Activated T-cell treated with anti-CD3 and anti-CD28 coated beads for 24 hours (primary cell): ENCODE data around the gene NFIA.
A peak's percentile ranks its signal among the peaks of the same experiment; 100 is the strongest.
"Not testable (repeated sequence)": the region's sequence is repeated elsewhere in the genome, so short reads cannot be mapped to it uniquely, and the experiment has no call there.

Experiments used
- DNase-seq: peaks from one replicate; pipeline ENCODE4 v3.0.0-alpha.2; 2020; ENCODE audit warnings: low read depth

NFIA gene

DNA sequence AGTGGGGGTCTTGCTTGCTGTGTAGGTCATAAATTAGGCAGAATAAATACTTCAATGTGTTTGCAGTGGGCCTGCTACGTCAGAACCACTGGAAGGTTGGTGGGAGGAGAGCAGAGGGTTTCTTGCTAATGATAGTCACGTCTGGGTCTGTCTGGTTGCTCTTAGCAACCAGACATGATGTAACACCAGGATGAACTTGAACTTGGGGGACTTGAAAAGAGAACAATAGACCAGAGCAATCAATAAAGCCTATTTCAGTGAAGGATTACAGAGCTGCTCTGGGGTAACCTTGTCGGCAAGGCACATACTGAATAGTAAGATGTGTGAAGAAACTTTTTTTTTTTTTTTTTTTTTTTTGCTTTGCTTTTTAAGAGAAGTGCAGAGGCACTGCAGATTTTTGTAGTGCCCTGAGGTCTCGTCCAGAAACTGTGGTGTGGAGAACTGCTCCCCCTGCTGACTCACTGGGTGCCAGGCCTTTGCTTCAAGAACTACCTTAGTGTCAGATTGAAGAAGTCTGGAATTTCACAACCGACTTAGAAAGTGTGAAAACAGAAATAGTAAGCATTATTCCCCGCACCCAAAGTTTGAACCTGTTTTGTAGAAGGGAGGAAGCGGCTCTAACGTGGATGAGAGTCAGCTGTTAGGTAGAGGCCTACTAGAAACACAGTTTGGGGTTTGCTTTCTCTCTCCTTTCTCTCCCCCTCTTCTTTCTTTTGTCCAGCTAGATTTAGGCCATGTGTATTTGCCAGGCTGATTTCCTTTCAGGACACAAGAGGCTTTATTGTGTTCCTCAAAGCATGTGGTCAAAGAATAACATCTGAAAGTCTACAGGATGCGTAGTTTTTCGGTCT, 371.0 kb downstream of the NFIA start:
- DNase-seq, result peak; percentile 54

DNA sequence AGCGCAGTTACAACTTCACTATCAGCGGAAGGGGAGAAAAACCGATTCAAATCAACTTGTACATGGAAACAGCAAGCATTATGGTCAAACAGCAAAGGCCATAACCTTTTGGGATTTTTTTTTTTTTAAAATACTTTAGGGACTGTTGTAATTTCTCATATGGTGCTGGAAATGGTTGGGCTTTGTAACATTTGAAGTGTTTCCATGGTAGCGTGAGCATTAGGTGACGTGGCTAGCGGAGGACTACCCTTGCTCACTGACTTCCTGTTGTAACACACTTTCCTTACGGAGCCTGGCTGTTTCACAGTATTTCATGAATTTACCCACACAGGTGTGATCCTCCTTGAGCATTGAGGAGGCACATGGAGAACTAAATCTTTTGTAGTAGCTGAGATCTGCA, 373.0 kb downstream of the NFIA start:
- DNase-seq, result no peak

DNA sequence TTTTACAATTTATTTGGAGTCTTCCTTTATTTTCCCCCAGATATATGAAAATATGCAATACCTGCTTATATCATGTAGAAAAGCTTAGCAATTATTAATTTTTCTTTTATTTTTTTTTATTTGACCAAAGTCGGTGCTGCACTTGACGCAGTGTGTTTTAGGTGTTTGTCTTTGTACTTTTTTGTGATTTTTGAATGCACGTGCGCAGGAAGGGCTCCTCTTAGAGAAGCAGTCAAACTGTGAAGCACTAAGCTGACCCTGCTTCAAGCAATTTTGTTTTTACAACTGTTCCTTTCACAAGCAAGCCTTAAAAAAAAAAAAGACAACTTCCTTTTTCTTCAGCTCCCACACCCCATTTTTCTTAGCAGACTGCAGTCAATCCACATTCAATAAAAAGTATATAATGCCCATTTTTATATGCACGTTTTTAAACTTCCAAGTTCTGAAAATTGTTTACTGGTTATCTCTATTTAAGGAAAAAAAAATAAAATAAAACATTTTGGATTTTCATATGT, 375.2 kb downstream of the NFIA start:
- no peak for DNase-seq

DNA sequence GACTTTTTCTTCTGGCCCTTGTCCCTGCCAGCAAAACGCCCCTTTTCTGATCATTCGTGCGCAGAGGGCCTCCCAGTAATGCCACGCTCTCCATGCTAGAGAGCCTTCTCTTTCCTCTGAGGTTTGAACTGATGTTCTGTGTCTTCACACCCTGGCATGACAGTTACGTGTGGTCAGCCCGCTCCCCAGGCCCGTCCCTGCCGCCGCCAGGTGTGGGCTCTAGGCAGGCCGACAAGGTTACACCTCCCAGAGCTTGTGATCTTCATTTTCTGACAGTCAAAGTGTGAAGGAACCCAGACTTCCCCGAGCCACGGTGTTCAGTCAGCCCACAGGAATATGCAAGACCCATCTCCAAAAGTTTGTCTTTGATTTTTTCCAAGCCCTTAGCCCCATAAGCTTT, 377.0 kb downstream of the NFIA start:
- no peak for DNase-seq

DNA sequence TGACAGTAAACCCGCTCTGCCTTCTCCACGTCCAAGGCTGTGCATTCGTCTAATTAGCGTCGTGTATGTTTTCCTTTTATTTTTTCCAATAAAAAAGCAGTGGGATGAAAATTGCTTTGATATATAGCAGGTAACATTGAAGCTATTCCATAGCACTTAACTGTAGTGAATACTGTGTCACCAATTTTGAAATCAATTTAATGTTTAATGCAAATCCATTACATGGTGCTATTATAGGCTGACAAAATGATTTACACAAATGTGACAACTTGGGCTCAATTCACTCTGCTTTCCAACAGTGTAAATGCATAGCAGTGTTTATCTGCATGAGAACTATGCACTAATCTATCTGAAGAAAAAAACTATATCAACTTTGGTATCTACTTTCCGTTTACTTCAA, 377.8 kb downstream of the NFIA start:
- no peak for DNase-seq

DNA sequence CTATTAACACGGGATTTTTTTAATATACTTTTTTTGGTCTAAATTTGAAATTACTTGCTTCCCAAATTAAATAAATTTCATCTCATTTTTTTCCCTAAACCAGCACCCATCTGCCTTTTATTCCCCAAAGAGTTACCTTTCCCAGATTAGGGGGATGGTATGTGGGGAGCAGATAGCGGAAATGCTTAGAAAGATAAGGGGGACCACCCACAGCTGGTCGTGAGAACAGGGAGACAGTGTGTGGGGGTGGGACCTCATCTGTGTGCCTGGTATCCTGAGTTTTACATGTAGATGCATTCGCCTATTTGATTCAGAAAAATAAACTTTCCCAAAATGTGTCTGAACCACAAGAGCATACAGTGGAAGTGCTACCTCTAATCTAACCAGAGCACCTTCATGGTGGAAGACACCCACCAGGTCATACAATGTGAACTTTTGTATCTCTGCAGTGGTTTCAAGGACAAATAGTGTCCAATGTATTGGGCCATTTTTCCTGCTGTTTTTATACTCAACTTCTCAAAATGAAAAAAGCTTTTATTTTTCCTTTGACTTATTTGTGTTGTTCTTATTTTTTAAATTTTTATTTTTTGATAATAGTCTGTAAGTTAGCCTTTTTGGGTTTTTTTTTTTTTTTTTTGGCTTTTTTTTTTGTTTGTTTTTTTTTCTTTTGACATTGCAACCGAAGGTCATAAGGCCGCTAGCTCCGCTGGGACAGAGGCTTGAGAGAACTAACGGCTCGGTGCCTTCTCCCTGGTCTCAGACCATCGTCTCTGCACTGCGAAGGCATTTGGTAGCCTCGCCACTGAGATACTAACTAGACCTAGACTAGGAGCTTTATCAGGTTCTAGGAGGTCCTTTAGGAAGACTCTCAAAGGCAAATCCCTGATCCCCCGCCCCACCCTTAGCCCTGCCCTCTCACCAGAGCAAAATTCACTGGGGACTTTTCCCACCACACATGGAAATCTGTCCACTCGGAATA, 379.3 kb downstream of the NFIA start:
- no peak for DNase-seq

DNA sequence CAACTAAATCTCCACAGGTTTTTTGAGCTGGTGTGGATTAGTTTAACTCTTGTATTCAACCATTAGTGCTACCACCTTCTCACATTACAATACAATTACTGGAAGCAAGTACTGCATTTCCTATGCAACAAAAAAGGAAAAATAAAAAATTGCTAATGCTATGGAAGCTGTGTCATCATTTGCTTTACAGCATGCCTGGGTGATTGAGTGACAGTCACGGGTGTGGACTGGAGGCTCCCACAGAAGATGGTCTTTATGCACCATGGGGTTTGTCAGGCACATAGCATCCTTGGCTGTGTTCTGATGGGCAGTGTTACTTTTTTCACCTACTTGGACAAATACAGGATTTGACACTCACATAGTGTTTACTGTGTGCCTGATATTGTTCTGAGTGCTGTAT, 380.3 kb downstream of the NFIA start:
- DNase-seq, result no peak

DNA sequence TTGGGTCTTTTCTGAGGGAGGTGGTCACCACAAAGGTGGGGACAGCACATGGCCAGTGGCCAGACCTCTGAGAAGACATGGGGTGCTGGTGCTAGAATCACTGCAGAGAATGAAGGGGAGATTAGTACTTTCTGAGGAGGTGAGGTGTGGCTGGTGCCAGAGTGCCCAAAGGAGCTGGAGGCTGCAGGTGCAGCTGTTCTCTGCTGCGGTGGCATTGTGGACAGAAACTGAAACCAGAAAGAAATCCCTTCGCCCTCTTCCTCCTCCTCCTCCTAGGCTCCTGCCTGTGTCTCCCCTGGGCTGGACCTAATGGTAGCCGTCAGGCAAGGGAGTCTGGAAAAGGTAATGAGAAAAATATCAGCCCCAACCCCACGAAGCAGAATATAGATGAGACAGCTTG, 380.9 kb downstream of the NFIA start:
- no peak for DNase-seq

DNA sequence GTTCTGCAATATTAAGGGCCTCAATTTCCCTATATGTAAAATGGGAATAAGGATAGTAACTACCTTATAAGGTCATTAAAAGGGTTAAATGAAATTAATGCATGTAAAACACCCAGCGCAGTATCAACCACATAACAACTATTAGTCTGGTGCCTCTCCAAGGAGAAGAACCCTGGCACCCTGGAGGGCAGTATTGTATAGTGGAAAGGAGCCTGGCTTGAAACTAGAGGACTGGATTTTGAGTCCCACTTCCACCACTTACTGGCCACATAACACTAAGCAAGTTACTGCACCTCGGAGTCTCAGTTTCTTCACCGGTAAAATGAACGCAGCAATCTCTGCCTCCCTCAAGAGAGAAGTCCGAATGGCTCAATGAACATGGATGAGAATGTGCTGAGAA, 385.5 kb downstream of the NFIA start:
- DNase-seq, result not testable (repeated sequence)

DNA sequence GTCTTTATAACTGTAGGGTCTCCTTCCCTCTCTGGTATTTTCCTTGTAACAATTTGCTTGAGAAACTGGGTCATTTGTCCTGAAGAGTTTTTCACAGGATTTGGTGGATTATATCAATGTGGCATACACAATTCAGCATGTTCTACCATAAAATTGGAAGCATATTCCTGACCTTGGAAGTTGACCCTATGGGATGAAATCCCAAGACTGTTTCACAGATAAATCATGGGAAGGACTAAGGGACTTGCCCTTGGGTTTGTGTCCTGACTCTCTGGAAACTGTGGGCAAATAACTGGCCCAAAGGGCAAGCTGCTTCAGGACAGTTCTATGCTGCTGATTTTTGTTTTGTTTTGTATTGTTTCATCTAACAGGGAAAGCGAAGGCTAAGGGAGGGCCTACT, 387.0 kb downstream of the NFIA start:
- DNase-seq, result no peak

DNA sequence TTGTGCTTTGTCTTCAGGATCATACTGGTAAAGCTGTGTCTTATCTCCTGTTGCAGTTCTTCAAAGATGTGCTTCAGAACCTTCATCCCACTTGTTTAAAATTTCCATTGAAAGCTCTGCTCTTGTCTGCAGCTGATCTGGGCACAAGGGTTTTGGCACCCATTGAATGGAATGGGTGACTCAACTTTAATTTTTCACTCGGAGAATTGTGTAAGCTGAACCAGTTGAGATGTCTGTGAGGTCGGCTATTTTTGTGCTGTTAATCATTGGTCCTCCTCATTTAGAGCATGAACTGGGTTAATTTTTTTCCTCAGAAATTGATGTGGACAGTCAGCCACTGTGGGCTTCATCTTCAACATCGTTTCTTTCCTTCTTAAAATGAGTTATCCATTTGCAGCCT, 390.5 kb downstream of the NFIA start:
- no peak for DNase-seq

DNA sequence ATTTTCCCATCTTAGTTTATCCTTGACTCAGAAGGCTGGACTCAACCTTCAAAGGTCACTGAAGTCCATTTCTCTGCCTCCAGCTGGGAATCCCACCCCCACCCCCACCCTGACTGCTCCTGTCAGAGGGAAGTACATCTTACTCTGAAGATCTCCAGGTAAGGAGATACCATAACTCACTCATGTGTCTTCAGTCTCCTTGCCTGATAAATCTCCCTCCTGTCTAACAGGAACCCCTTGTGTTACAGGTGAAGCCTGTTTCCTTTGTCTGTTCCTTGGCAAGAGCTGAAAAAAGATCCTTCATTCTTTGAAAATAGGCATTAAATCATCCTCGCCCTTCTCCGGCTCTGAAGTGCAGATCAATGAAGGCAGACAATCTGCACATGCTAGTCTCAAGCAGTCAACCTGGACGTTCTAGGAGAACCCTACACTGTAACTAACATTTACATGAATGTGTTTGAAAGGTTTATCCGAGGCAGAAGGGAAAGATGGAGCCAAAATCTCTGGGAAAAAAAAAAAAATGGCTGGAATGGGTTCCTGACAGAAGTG, 392.0 kb downstream of the NFIA start:
- DNase-seq, result no peak

DNA sequence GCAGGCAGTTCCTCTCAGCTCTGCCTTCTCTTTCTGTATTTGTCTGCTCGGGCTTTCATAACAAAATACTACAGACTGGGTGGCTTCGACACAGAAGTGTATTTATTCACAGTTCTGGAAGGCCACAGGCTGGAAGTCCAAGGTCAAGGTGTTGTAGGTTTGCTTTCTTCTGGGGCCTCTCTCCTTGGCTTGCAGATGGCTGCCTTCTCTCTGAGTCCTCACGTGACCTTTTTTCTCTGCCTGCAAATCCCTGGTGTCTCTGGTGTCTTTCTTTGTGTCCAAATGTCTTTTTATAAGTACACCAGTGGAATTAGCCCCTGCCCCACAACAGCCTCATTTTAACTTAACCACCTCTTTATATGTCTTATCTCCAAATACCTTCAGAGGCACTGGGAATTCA, 392.6 kb downstream of the NFIA start:
- no peak for DNase-seq

DNA sequence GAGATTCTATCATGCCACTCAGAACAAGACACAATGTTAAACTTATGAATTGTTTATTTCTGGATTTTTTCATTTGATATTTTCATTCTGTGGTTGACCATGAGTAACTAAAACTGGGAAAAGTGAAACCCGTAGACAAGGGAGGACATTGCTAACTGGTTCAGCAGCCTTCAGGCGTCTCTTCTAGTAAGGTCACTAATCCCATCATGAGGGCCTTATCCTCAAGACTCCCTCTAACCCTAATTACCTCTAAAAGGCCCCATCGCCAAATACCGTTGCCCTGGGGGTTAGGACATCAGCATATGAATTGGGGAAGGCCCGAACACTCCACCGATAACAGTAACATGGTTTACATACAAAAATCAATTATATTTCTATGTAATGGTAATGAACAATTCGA, 394.9 kb downstream of the NFIA start:
- DNase-seq, result no peak

DNA sequence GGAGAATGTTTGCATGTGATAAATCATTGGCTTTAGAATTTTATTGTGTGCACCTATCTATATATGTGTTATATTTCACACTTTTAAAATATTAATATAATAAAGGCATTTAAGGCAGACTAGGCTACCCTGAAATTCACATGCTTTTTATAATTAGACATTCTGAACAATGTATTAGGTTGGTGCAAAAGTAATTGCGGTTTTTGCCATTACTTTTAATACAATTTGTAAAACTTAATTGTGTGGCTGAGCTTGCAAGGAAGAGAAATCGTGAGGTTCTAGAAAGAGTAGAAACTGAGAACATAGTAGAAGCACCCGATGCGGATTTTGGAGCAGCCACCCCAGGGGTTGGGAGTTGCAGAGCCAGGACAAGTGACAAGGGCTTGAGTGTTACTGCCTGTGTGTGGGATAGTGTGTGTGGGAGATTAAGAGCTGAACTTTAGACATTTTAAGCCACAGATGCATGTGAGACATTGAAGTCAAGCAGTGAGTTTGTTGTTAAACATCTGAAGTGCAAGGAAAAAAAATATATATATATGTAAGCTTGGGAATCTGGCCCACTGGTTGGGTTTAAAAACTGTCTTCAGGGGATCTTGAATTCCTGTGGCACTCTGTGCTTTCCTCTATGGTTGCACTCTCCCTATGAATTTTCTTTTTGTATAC, 398.0 kb downstream of the NFIA start:
- no peak for DNase-seq

DNA sequence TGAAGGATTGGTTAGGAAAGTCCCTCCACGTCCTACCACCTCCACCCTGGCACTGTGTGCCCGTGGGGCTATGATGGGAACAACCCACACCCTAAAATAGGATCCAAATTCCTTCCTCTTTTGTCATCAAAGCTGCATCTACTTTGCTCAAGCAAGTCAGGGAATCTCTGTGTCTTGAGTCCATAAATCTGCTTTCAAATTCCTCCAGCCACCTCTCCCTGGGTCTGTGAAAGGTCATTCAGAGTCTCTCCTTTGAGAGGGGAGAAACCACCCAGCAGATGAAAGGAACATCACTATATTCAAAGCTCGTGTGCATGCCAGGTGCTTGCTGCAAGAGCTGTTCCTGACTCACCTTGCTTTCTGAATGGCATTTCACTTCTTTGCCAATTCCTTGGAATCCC, 399.0 kb downstream of the NFIA start:
- DNase-seq, result no peak

DNA sequence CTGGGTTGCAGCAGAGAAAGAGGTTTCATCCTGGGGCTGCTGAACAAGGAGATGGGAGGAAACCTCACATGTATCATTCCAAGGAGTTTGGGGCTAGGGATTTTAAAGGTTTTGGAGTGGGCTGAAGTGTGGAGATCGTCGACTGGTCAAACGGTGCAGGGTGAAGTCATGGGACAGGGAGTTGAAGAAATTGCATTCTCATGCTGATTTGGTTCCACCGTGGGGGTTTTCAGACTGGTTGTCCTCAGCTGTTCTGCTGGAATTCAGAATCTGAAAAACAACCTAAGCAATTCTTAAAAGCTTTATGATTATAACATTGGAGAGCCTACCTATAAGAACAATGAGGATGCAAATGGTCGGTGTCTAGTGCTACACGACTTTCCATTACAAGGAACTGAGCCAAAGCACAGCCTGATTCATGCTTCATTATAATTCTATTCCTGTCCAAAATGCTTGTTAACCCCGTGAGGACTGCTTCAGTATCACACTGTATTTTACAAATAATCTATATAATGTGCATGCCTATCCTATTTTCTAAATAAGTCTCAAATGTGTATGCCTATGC, 399.9 kb downstream of the NFIA start:
- DNase-seq, result no peak

DNA sequence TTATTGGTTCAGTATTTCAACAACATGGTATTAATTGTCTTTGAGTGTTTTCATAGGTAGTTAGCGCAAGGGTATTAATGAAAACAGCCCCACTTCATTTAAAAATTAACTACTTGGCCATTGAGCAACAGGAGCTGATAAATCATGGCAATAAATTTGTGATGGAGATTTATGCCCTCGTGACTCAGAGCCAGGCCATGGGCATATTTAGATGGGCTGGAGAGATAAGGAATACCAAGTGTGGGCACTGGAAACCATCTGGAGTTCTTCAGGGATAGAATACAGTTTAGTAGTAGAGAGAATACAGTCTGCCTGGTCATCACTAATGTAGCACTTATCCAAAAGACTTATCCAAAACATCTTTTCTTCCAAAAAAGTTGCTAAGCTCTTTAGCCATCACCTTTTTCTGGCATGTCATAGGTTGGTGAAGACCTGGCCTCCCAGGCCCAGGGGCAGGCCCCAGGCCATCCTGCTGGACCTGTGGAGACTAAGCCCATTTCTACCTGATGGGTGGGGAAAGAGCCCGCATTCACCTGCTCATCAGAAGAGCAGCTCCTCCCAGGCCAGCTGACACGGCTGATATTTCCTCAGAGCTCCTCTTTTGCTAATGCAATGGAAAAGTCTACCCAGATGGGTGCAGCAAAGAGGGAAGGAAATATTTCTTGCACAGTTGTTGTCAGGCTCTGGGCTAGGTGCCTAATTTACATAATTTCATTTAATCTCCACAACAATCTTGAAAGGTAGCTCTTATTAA, 404.6 kb downstream of the NFIA start:
- DNase-seq, result no peak

DNA sequence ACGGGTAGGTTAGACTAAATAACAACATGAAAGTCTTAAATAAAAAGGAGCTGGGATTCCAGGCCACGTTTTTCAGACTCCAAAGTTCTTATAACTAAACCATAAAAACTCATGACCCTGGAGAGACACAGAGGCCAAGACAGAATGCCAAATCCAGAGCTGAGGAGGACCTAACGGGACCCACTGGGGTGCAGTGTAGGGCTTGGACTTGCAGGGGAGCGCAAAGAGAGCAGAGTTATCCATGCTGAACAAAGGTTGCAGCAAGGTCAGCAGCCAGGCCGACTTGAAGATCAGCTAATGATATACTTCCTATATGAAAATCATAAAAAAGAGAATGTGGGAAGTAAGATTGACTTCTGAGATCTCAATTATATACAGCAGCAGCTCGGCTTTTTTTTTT, 405.4 kb downstream of the NFIA start:
- no peak for DNase-seq

DNA sequence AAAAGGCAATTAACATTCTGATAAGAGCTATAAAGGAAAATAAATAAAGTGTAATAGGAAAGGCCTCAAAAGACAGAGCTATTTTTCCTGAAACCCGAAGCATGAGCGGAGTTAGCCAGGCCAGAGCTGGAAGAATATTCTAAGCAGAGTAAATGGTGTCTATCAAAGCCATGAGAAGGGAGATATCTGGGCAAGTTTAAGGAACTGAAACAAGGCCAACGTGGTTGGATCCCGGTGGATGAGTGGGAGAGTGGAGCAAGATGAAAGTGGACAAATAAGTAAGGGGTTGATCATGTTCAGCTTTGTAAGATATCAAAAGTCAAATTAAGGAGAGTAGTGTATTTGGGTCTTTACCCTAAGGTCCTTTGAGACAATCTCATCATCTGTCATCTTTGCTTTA, 408.6 kb downstream of the NFIA start:
- DNase-seq, result no peak

DNA sequence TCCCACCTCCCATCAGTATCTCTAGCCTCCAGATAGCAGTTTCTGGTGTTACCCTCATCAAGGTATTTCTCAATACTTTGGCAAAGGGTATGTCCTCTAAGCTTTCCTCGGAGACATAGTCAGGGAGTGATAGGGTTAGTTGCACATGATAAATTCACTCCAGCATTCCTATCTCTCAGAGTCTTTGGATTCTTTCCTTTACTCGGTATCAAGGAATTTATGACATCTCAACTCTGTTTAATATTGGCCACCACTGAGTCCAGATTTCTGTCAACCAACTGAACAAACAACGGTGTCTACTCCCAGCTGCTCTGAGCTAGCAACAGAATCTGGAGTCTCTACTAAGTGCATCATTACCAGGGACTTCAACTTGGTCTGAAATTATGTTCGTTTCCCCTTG, 409.1 kb downstream of the NFIA start:
- DNase-seq, result no peak
